H1 (cell line): Measurements from ENCODE around the gene FGF14. TPM values are rescaled to one million over a fixed set of nuclear protein-coding genes. Genes with fewer than 3 reads are reported as not detected.

Experiments used
- ATF2 ChIP-seq: IDR thresholded peaks from 2 replicates; pipeline ENCODE4 v1.6.1; 2012; ENCODE audit warnings: low read length, inconsistent platforms
- CHD7 ChIP-seq: fragments of 300-600 bp; sonication (generic); IDR thresholded peaks from 2 replicates; pipeline ENCODE4 v1.7.1; 2012; ENCODE audit warnings: low read length, moderate library complexity, mild to moderate bottlenecking, inconsistent platforms; ENCODE audit not compliant: insufficient replicate concordance
- CREB1 ChIP-seq: IDR thresholded peaks from 2 replicates; pipeline ENCODE4 v1.6.1; 2012; ENCODE audit warnings: inconsistent platforms
- EGR1 ChIP-seq: IDR thresholded peaks from 2 replicates; pipeline ENCODE4 v1.6.1; 2011; ENCODE audit warnings: low read depth, low read length, borderline replicate concordance
- EZH2 ChIP-seq: fragments of 200-600 bp; sonication (generic); IDR thresholded peaks from 2 replicates; pipeline ENCODE4 v1.7.1; 2012; ENCODE audit warnings: low read depth, mild to moderate bottlenecking, moderate library complexity, low read length, inconsistent platforms; ENCODE audit not compliant: severe bottlenecking
- RBBP5 ChIP-seq: IDR thresholded peaks from 2 replicates; pipeline ENCODE4 v1.7.1; 2012; ENCODE audit warnings: low read depth, mild to moderate bottlenecking, inconsistent platforms, low read length, moderate library complexity, borderline replicate concordance
- RNF2 ChIP-seq: fragments of 200-900, 300-1000 bp; sonication (generic); IDR thresholded peaks from 2 replicates; pipeline ENCODE4 v1.7.1; 2016; ENCODE audit warnings: borderline replicate concordance, low read depth, mild to moderate bottlenecking, antibody characterized with exemption, low read length; ENCODE audit not compliant: poor library complexity, severe bottlenecking; ENCODE audit errors: missing control alignments
- SIRT6 ChIP-seq: IDR thresholded peaks from one replicate; pipeline ENCODE4 v1.7.1; 2012; ENCODE audit warnings: low read length, inconsistent platforms
- SUZ12 ChIP-seq: fragments of 200-600 bp; sonication (generic); IDR thresholded peaks from 2 replicates; pipeline ENCODE4 v1.6.1; 2012; ENCODE audit warnings: mild to moderate bottlenecking, inconsistent platforms, low read length, moderate library complexity, mixed read lengths
- TAF1 ChIP-seq: IDR thresholded peaks from 2 replicates; pipeline ENCODE4 v1.6.1; 2011; ENCODE audit warnings: mild to moderate bottlenecking, low read depth, low read length
- polyA plus RNA-seq, 7 experiments: library from polyadenylated mRNA; depleted of rRNA in 3 of 7; stranded (reverse) in 5 of 7; unstranded in 2 of 7; fragments of >200 nt in 5 of 7; fragments of 200-250 nt in 2 of 7; gene quantifications; 1 replicate in 5 of 7; 2 replicates in 1 of 7; 4 replicates in 1 of 7; pipeline versions ENCODE4 v1.2.1 to v1.2.3, GENCODE V29; 2011 to 2013; ENCODE audit warnings: missing spikeins in 2 of 7, mixed read lengths in 2 of 7
- total RNA-seq: library from RNA; stranded (reverse); fragmentation: NEBNext Ultra II Directional; extraction: Animal tissue kit (Norgen Biotek cat#: 25700); gene quantifications from 2 replicates; pipeline ENCODE4 v1.2.1, GENCODE V29; 2021

FGF14 gene
- total and polyA plus RNA-seq, 2 of the 8 experiments (the other 6 are each of a cell fraction or from before 2014, with no cell fraction given): 0.05 to 0.58 TPM

- TF ChIP-seq CHD7 (no peak), RNF2 (no peak), RBBP5 (no peak), ATF2 (no peak), CREB1 (no peak), SIRT6 (no peak), EZH2 (no peak), SUZ12 (no peak), EGR1 (no peak), TAF1 (no peak)
Measured at GRCh38 chr13:101970341-101970740, 431.5 kb downstream of the FGF14 start (continued).
